Mesenteric fat pad (tissue), 1 donor: ENCODE measurements around the gene KRT35. TPM values are rescaled to one million over a fixed set of nuclear protein-coding genes. Genes with fewer than 3 reads are reported as not detected.

ENCODE experiments used
- DNase-seq: peaks from one replicate; pipeline ENCODE4 v3.0.0-alpha.2; 2020; ENCODE audit warnings: low spot score
- total RNA-seq: library from RNA; stranded (reverse); fragmentation: NEBNext Ultra II Directional; extraction: Animal tissue kit (Norgen Biotek cat#: 25700); gene quantifications from one replicate; pipeline ENCODE4 v1.2.1, GENCODE V29; 2021
- donor health status: DM: yes; HTN: yes; CAD: no.

Gene KRT35
- total RNA-seq, 1 donor from 2014 or later = not detected

GRCh38 chr17:41512546-41513167 is 31.7 kb upstream of the KRT35 start:
- DNase-seq = no peak

- DNase-seq = no peak
These were observed 30.8 kb upstream of the KRT35 start for GRCh38 chr17:41511716-41512115.

- no peak for DNase-seq
These were observed 30.2 kb upstream of the KRT35 start for GRCh38 chr17:41511116-41511515.

- DNase-seq = no peak
These were observed 29.5 kb upstream of the KRT35 start for GRCh38 chr17:41510251-41511065.

- DNase-seq = no peak
These were observed 26.4 kb upstream of the KRT35 start for GRCh38 chr17:41507315-41507880.

- DNase-seq = no peak
These were observed 25.1 kb upstream of the KRT35 start for GRCh38 chr17:41505809-41506767.

- DNase-seq = no peak
These were observed 24.3 kb upstream of the KRT35 start, which contains the start of gene KRT13 for GRCh38 chr17:41505007-41505808. Gene KRT13, minus strand, starts transcription at chr17:41505612. Its CDS starts 62 bp downstream, at chr17:41505550.

- DNase-seq = no peak
These were observed 23.5 kb upstream of the KRT35 start for GRCh38 chr17:41504246-41504977.

GRCh38 chr17:41503202-41503601 is 22.3 kb upstream of the KRT35 start:
- DNase-seq = no peak

- DNase-seq = no peak
These were observed 19.4 kb upstream of the KRT35 start for GRCh38 chr17:41500131-41500911.

GRCh38 chr17:41499714-41500113 is 18.8 kb upstream of the KRT35 start:
- no peak for DNase-seq

- DNase-seq = no peak
These were observed 17.3 kb upstream of the KRT35 start for GRCh38 chr17:41498276-41498675.

- no peak for DNase-seq
These were observed 16.0 kb upstream of the KRT35 start for GRCh38 chr17:41496803-41497484.

- DNase-seq = no peak
These were observed 13.6 kb upstream of the KRT35 start for GRCh38 chr17:41494524-41494923.

- DNase-seq = no peak
These were observed 11.8 kb upstream of the KRT35 start for GRCh38 chr17:41492771-41493170.

GRCh38 chr17:41492351-41492750 is 11.4 kb upstream of the KRT35 start:
- no peak for DNase-seq

GRCh38 chr17:41491476-41491875 is 10.5 kb upstream of the KRT35 start:
- no peak for DNase-seq
